GM21515 (cell line): Measurements from ENCODE around the gene EPHB6.

Experiments used
- ATAC-seq: cut with Tn5 transposase; IDR thresholded peaks from one replicate; pipeline ENCODE4 v1.9.1; 2021; ENCODE audit not compliant: unreplicated experiment

EPHB6 gene

DNA sequence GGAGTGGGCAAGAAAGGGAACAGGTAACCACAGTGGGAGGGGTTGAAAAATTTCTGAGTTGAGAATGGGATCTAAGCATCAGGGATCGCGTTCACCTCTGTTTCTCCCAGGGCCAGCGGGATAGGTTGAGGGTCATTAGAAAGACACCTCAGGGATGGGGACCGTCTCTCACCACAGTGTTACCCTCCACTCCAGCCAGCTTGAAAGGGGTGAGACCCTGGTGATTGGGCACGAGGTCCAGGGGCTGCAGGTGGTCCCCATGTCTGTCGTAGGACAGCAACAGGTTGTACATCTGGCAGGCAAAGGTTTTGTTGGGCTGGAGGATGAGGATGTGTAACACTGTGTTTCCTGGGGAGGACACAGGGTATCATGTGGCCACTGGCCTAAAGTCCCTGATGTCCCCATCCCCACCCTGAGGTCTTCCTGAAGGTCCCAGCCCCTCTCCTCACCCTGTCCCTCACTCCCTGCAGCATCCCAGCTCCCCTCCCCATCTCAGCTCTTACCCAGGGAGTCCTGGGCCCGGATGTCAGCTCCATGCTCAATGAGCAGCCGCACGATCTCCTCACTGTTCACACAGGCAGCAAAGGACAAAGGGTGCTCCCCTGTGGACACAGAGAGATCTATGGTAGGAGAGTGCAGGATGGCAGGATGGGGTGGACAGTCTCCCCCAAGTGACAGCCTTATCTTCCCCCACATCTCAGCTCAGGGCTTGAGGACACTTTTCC is 21.5 kb downstream of the EPHB6 start:
- ATAC-seq: no peak

DNA sequence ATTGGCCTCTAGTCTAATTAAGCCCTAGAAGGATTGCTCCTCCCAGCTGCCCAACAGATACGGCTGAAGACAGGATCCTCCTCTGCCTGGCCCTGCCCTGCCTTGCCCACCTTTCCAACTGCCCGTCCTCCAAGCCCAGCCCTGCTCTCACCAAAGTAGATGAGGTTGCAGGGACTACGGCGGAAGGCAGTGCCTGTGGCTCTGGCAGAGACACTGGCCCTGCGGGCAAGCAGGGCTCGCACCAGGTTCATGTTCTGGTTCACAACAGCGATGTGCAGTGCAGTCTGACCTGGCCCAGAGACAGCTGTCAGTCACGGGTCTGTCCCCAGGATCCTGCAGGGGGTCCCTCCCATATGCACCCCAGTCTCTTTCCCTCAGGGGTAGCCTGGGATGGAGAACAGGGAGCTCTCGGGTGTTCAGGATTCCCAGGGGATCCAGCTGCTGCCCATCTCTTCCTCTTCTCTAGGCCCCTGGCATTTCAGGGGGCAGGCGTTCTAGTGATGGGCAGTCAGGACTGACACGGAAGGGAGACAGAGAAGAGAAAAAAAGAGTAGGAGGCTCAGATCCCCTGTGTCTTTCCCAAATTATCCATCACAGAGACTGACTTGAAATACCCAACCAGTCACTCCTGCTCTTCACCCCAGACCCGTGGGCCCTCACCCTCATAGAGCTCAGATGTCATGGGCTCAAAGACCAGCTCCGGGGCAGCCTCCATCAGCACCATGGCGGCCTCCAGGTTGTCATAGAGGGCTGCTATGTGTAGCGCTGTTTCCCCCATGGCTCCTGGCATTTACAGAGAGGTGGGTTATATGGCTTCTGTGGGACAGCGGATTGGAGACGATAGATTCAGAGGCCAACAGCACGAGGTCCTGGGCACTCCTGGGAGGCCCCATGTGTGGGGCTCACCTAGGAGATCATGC is 22.4 kb downstream of the EPHB6 start:
- ATAC-seq: no peak

DNA sequence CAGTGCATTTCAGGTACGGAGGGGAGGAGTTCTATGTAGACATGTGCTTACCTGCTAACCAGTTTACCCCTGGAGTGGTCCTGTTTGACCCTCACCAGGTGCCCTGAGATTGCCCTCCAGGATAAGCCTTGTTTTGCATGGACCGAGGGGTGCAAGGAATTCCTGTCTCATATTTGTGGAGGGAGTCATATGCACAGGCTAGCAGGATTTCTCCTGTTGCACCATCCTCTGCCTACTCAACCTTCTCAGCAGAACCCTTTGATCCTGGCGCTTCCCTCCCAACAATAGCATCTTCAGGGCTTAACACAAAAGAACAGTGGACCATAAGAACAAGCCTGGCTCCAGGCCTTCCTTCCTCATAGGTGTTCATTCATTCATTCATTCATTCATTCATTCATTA is 23.4 kb downstream of the EPHB6 start:
- no peak for ATAC-seq

DNA sequence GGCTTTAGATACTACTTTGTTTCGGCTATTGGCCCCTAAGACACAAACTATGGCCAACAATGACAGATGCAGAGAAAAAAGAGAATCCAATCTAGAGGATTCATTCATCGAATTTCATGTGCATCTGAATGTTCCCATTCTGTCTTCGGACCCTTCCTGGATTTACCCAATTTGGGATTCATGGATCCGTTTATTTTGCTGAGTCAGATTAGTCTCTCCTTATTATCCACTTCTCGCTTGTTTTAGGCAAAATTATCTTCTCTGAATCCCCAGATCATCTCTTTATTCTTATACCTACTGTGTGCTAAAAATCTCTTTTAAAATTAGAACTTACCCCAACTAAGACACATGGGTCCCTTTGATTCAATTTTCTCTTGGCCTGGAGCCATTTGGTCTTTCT is 24.2 kb downstream of the EPHB6 start:
- no peak for ATAC-seq

DNA sequence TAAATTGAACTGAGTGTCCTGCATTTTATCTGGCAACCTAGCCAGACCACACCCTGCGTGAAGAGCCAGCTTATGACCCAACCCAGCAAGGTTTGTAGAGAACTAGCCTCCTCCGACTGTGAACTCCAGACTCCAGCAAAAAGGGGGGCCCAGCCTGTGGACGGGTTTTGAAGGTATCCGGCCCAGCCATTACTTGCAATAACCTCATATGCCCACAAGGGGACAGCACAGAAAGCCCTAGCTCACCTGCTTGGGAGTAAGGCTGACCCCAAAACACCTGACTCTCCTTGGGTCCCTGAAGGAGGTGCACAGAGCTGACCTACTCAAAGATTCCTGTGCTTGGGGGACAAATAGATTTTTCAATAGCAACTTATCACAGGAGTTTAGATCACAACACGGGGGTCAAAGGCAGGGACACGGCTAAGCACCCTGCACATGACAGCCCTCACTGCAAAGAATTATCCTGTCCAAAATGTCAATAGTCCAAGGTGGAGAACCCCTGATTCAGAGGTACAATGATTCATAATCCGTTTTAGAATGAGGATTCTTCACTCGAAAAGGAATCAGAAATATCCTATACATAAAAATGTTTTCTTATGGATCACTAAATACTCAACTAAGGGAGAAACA is 26.1 kb downstream of the EPHB6 start:
- ATAC-seq: peak; percentile 62

DNA sequence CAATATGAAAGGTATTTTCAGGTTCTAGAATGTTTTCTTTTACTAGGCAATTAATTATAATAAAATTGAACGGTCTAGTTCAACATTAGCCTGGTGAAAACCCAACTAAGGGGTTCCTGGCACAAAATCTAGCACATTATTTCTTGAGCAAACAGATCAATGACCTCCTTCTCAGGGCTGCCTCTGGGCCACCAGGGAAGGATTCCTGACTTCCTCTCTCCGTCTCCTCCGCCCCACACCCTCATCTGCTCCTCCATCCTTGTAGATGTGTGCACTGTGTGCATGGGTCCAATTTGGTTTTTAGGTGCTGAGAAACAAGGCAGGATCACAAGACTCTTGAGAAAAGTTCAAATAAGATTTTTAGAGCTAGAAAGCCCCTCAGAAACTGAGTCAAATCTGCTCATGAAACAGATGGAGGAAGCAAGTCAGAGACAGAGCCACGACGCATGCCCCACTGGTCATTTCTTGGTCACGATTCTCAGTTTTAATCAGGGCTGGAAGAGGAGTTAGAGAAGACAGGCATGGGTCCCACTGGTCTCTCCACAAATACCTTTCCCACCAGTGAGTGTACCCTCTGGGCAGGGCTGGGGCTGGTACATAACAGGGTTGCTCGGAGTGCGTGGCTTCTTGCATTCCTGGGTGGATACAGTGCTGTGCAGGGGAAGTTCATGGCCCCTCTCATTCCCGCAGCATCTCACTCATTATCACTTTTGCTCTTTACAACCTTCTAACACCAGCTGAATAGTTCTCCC is 26.9 kb downstream of the EPHB6 start:
- no peak for ATAC-seq

DNA sequence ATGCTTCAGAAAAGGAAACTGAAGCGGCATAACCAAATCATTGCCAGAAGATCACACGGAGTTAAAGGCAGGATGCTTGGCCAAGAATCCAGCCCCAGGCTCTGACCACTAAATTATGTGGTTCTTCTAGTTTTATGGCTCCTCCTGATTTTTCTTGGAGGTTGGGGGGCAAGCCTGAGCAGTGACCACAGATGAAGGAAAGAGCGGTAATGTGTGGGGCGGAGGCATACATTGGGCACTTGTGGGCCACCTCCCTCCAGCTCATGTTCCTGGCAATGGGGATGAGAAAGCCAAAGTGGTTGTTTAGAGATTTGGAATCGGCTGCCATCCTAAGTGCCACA is 27.4 kb downstream of the EPHB6 start:
- no peak for ATAC-seq

DNA sequence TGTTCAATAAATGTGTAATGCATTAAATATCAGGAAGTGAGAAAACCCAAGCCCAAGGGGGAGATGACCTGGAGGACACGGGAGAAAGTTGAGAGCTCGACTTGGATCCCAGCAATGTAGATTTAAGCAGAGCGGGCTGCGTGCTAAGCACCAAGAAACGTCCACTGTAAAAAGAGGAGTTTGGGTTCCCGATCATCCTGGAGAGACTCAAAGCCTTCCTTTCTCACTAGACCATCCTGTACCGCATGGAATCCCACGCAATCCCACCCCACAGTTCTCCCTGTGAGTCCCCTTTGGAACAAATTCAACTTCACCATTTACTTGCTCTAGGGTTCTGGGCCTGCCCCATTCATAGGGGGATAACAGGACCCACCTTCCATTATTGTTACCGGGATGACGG is 28.3 kb downstream of the EPHB6 start:
- ATAC-seq: no peak

DNA sequence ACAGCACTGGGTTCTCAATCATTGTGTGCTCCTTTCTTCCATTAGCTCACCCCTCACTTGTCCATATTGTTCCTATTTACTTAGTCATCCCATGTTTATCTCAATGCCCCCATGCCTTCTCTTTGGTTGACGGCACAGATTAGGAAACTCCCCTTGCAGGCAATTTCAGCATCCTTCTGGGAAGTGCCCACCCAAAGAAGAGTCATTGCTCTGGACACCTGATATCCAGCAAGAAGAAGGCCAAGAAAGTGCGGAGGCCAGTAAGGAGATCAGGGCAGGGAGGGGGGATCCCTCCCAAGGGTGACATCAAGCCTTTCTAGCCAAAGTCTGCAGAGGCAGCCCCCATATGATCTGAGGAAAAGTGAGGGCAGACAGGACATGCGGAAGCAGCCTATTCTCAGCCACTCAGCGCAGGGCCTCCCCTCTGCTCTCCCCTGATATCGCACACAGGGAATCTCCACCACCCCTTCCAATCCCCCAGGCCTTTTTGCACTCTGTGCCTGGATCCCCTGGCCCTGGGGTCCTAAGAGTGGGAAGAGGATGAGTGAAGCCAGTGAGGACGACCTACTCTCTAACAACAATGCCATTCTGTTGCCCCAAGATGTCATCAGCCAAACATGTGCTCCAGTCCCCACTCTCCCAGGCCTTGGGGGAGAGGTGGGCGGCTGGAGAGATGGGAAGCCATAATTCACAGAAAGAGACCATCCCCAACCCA is 28.9 kb downstream of the EPHB6 start:
- no peak for ATAC-seq

DNA sequence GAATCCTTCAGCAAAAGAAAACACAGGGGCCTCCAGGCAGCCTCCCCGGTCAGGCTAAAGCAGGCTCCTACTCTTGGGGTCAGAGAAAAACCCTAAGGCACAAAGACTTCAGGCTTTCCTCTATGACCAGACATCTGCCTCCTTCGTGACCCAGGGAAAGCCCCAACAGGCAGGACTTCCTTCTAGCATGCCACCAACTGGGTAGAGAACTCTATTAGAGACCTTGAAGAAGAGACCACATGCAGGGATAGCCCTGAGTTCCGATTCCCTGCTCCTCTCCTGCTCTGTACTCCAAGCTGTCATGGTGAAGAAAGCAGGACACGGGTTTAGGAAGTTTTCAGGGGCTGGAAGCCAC is 29.4 kb downstream of the EPHB6 start:
- no peak for ATAC-seq

DNA sequence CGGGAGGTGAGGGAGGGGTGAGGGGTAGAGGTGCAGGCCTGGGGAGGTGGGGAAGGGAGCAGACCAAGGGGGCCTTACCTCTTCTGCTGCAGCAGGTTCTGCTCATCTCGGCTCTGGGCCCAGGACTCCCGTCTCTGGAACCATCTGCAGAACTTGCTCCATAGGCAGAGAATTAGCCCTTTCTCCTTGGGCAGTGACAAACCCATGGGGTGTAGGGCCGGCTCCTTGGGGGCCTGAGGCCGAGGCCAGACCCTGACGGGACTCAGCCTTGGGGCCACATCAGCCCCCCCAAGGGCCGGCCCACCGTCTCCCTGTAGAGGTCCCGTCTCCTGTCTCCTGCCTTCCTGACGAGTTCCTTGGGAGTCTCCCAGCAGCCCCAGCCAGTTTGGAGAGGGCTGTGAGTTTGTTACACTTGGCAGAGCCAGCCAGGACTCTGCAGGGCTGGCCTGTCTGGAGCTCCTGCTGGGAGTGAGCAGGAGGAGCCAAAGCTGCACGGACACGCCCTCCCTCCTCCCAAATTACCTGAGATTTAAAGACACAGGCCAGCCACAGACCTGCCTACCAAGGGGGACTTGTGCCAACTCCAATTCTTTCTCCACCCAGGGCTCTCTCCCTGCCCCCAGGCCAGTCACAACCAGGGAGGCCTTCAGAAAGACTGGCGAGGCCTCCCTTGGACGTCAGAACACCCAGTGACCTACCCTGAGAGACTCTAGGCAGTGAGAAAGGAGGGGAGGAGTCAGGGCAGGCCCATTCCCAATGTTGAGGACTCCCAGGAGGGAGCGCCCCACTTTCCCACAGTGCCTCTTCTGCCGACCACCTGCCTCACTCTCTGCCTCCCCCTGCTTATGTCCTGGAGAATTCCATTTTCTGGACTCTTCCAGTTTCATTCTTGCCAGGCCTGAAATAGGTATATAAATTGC is 30.7 kb downstream of the EPHB6 start, which contains the start of gene TRPV6:
Gene TRPV6 (minus strand): TSS at position 435 of the 920 bp plus-strand sequence.
- ATAC-seq: no peak

DNA sequence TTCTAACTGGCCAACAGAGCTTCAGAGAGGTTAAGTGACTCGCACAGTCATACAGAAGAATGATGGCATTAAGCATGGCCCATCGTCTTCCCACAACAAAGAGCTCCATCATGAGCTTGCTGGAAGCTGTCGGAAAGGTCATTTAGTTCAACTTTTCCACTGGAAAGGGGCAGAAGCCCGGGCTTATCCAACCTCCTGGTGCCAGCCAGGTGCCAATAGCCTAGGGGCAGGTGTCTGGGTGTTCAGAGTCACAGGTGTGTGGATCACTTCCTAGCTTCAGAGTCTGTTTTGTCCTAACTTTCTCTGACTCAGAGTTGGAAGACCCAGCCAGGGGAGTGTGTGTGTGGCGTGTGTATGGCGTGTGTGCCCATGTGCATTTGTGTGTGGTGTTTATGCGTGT is 32.0 kb downstream of the EPHB6 start:
- ATAC-seq: no peak

DNA sequence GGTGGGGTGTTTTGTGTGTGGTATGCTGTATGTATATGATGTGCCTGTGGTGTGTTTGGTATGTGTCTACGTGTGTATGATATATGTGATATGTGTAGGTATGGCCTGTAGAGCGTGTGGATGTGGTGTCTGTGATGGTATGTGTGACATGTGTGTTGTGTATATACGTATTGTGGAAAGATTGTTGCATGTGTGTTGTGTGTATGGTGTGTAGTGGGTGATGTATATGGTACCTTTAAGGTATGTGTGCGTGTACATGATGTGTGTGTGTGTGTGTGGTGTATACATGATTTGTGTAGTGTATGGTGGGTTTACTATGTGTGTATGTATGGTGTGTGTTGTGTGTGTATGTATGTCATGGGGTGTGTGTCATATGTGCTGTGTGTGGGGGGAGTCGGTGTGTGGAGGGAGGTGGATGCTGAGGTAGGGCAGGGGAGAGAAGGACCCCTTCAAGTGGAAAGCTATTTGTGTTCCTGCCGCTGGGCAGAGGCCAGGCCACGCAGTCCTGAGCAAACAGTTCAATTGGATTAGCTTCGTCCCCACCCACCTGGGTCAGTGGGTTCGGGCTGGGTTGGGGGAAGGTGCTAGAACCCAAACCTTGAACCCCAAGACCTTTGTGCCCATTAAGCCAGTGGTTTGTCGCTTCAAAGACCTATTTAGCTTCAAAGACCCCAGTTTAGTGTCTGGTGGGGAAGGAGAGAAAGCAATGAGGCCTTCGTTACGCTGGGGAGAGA is 32.6 kb downstream of the EPHB6 start:
- no peak for ATAC-seq

DNA sequence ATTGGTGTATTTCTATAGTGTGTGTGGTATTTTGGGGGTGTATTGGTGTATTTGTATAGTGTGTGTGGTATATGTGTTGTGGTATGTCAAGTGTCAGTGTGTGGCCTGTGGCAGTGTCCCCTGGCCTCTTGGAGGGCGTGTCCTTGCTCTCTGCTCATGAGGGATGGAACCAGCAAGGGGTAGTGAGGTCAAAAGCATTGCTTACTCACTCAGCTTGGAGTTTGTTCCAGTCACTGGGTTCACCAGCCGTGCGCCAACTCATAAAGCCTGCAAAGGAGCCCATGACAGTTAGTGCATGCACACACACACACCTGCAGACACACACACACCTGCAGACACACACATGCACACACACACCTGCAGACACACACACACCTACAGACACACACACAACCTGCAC is 34.9 kb downstream of the EPHB6 start:
- no peak for ATAC-seq

DNA sequence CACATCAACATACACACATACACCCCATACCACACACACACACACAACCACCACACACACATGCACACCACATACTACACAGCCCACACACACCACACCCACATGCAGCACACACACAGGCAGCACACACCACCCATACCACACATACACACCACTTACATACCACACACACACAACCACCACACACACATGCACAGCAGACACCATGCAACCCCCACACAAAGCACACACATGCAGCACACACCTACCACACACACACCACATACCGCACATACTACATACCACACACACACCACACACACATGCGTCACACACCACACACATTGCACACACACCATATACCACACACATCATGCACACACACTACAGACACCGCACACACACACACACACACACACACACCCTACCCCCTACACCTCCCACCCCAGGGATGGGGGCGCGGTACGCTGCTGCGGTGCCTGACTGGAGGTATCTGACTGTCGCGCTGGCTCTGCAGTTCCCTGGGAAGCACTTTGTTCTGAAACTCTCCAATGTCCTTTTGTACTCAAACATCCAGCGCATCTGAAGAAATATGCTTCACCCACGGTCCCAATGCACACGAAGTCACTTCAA is 36.1 kb downstream of the EPHB6 start:
- ATAC-seq: no peak

DNA sequence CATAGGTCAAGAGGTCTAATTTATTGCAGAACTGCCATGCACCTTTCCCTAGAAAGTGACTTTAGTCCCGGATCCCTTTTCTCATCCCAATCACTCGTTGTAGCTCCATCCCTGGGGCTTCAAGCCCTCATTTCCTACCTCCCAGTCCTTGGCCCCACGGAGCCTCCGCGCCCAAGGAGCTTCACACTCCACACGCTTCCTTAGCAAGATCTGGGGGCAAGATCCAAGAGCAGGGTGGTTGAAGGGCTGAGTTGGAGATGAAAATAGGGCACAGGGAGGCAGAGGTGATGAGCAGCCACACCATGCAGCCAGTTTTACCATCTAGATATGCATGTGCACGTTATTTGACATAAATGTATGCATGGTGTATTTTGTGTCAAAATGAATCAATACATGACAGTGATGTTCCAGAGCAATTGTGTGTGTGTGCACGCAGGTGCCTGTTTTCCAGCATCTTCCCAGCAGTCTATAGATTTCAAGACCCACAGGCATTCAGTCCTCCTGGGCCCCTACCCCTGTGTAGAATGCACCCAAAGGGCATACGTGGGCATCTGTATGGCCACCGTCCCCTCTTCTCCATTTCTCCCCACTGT is 36.7 kb downstream of the EPHB6 start:
- no peak for ATAC-seq

DNA sequence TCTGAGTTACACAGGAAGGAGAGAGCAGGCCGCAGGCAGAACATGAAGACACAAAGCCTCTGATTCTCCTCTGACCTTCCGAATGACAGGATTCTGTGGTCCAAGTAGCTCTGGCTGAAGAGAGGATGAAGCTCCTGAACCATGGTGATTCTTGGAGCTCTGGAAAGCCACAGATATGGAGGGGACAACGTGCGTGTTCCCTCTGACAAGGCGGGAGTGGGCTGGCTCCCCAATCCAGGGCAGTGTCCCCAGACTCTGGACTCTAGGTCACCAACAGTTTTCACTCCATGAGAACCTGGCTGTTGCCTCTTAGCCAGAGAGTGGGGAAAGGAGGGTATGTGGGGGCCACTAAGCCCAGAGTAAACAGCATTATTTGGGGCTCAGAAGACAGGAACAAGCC is 38.1 kb downstream of the EPHB6 start:
- ATAC-seq: no peak
